ENCODE measurements around the gene MEG3.

- TF ChIP-seq, protein P1, sequence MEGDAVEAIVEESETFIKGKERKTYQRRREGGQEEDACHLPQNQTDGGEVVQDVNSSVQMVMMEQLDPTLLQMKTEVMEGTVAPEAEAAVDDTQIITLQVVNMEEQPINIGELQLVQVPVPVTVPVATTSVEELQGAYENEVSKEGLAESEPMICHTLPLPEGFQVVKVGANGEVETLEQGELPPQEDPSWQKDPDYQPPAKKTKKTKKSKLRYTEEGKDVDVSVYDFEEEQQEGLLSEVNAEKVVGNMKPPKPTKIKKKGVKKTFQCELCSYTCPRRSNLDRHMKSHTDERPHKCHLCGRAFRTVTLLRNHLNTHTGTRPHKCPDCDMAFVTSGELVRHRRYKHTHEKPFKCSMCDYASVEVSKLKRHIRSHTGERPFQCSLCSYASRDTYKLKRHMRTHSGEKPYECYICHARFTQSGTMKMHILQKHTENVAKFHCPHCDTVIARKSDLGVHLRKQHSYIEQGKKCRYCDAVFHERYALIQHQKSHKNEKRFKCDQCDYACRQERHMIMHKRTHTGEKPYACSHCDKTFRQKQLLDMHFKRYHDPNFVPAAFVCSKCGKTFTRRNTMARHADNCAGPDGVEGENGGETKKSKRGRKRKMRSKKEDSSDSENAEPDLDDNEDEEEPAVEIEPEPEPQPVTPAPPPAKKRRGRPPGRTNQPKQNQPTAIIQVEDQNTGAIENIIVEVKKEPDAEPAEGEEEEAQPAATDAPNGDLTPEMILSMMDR (IDR thresholded peaks at IDR 0.05): no peak
- no peak for TF ChIP-seq POLR2A (IDR thresholded peaks at IDR 0.05)
Observed at GRCh38 chr14:100854435-100854834, 28.5 kb downstream of the MEG3 start.

All from thyroid gland (tissue), 4 donors.